Right lobe of liver (tissue), 6 donors: ENCODE data around the gene HACD2. TPM values are rescaled to one million over a fixed set of nuclear protein-coding genes. Genes with fewer than 3 reads are reported as not detected.

Experiments used
- ATAC-seq, 4 donors: fragments of 200-7000 bp; cut with Tn5 transposase; one replicate each; pipeline ENCODE4 v1.9.1; 2020; ENCODE audit warnings: mild to moderate bottlenecking in 4 of 4, moderate library complexity in 4 of 4
- DNase-seq, 3 donors: peaks; one replicate each; pipeline ENCODE4 v3.0.0-alpha.2; 2020
- H3K27ac ChIP-seq, 3 donors: fragments of 200-600 bp; one replicate each; pipeline ENCODE4 v1.8.0; 2022
- H3K27me3 ChIP-seq, 2 donors: fragments of 200-600 bp; one replicate each; pipeline ENCODE4 v1.8.0; 2022
- H3K36me3 ChIP-seq, 4 donors: fragments of 200-600 bp; sonication (generic) in 1 of 4; one replicate each; pipeline versions ENCODE4 v1.5.1 to v1.8.0; 2017 to 2022; ENCODE audit warnings: control low read depth in 1 of 4
- H3K4me1 ChIP-seq, 4 donors: fragments of 200-600 bp; sonication (generic) in 1 of 4; one replicate each; pipeline versions ENCODE4 v1.5.1 to v1.8.0; 2017 to 2022; ENCODE audit warnings: control low read depth in 1 of 4
- H3K4me3 ChIP-seq, 3 donors: fragments of 200-600 bp; one replicate each; pipeline ENCODE4 v1.8.0; 2022
- H3K9me3 ChIP-seq, 4 donors: fragments of 200-600 bp; sonication (generic) in 1 of 4; one replicate each; pipeline versions ENCODE4 v1.5.1 to v1.8.0; 2017 to 2022; ENCODE audit warnings: control low read depth in 1 of 4
- POLR2A ChIP-seq: fragments of 450-650 bp; IDR thresholded peaks from one replicate; pipeline ENCODE4 v1.6.1; 2017; ENCODE audit warnings: antibody characterized with exemption, mild to moderate bottlenecking
- WGBS: methylation state at CpG from one replicate; pipeline ENCODE4 v1.1.6; 2018; ENCODE audit warnings: low coverage, low lambda C conversion rate; ENCODE audit not compliant: insufficient coverage; ENCODE audit errors: missing lambda C conversion rate; 5-methylcytosine and 5-hydroxymethylcytosine counted together
- intact Hi-C, 2 donors: fragments of 100-400 bp; cut with DNase I; formaldehyde crosslinking; loops; one replicate each; pipeline versions ENCODE4 v1.11.2 to v1.14.1; 2022
- total RNA-seq, 6 experiments: library from RNA; depleted of rRNA in 2 of 6; stranded (reverse); fragments of >200 nt in 2 of 6; fragmentation: NEBNext Ultra II Directional in 3 of 6; extraction: Animal tissue kit (Norgen Biotek cat#: 25700) in 3 of 6; gene quantifications; one replicate each; pipeline versions ENCODE4 v1.1.0 to v1.2.4, GENCODE V29; 2016 to 2023
- TF ChIP-seq, protein P1 (sequence below), 4 donors: fragments of 200-600 bp in 3 of 4; fragments of 450-650 bp in 1 of 4; IDR thresholded peaks; one replicate each; pipeline versions ENCODE4 v1.5.1 to v1.8.0; 2016 to 2022; ENCODE audit warnings: antibody characterized with exemption in 4 of 4, mild to moderate bottlenecking in 2 of 4
- donor health status: DM: no; HTN: yes; CAD: no.
- donor health status: DM: no; HTN: no; CAD: no.
- donor health status: DM: no; HTN: no; CAD: no.
- donor health status: DM: no; HTN: yes; CAD: no.
- donor health status: DM: no; HTN: yes; CAD: no.

The HACD2 gene
- total RNA-seq, 6 experiments from 2014 or later = 23.0 to 39.8 (median 27.2) TPM

GRCh38 chr3:123469323-123469995 lies 115.4 kb downstream of the HACD2 start:
- ATAC-seq (no peak), DNase-seq (no peak)
- Histone ChIP-seq H3K9me3 (no peaks in the 10 kb centered on the region), H3K36me3 (no peaks in the 10 kb centered on the region), H3K4me3 (no peak overlapping the region), H3K27me3 (no peaks in the 10 kb centered on the region), H3K27ac (no peak overlapping the region), H3K4me1 (peaks cover 0 to 7% (median 0%) of the 10 kb centered on the region in 4 donors)
- intact Hi-C loops = no loop called here
- TF ChIP-seq POLR2A = no peak
- TF ChIP-seq, protein P1, sequence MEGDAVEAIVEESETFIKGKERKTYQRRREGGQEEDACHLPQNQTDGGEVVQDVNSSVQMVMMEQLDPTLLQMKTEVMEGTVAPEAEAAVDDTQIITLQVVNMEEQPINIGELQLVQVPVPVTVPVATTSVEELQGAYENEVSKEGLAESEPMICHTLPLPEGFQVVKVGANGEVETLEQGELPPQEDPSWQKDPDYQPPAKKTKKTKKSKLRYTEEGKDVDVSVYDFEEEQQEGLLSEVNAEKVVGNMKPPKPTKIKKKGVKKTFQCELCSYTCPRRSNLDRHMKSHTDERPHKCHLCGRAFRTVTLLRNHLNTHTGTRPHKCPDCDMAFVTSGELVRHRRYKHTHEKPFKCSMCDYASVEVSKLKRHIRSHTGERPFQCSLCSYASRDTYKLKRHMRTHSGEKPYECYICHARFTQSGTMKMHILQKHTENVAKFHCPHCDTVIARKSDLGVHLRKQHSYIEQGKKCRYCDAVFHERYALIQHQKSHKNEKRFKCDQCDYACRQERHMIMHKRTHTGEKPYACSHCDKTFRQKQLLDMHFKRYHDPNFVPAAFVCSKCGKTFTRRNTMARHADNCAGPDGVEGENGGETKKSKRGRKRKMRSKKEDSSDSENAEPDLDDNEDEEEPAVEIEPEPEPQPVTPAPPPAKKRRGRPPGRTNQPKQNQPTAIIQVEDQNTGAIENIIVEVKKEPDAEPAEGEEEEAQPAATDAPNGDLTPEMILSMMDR (IDR thresholded peaks at IDR 0.05) = no peak
- WGBS = 84% methylated on average over 9 of the region's 11 CpGs

DNA sequence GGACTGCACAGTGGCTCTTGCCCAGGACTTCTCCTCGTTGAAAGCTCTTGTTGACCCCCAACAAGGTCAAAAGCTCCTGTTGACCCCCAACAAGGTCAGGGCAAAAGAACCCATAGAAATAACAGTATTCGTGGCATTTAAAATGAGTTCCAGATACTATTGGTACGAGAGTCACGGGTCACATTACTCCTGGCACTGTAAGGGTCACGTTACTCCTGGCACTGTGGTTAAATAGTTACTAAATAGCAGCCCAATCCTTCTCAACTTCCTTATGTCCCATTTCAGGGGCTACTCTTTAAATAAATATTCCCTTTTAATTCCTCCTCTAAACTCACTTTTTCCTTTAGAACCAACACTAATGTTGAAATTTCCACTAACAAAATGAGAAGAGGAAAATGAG lies 117.8 kb downstream of the HACD2 start:
- ATAC-seq = peak; percentile 64 to 84 (median 75)

GRCh38 chr3:123464211-123464610 lies 120.6 kb downstream of the HACD2 start:
- no peaks in the 10 kb centered on the region for H3K9me3 ChIP-seq
- no peaks in the 10 kb centered on the region for H3K36me3 ChIP-seq
- no peaks in the 10 kb centered on the region for H3K27me3 ChIP-seq
- TF ChIP-seq POLR2A = no peak
- TF ChIP-seq, protein P1 (IDR thresholded peaks at IDR 0.05) = no peak
- H3K27ac ChIP-seq = no peak overlapping the region
- H3K4me3 ChIP-seq = no peak overlapping the region
- intact Hi-C loops = no loop called here
- DNase-seq (no peak), ATAC-seq (no peak)
- 63% methylated on average over 3 of the region's 7 CpGs for WGBS
- peaks cover 0 to 16% (median 0%) of the 10 kb centered on the region in 4 donors for H3K4me1 ChIP-seq

More for the DNA sequence above, 117.8 kb downstream of the HACD2 start:
- TF ChIP-seq POLR2A = no peak
- TF ChIP-seq, protein P1 (IDR thresholded peaks at IDR 0.05) = no peak
- H3K27ac ChIP-seq = no peak overlapping the region
- peaks cover 0 to 7% (median 0%) of the 10 kb centered on the region in 4 donors for H3K4me1 ChIP-seq
- no peaks in the 10 kb centered on the region for H3K36me3 ChIP-seq
- WGBS = 17% methylated on average over 5 of the region's 5 CpGs
- no peaks in the 10 kb centered on the region for H3K9me3 ChIP-seq
- no peak overlapping the region for H3K4me3 ChIP-seq
- intact Hi-C loops = no loop called here
- no peak for DNase-seq
- no peaks in the 10 kb centered on the region for H3K27me3 ChIP-seq

GRCh38 chr3:123459862-123460261 lies 125.0 kb downstream of the HACD2 start:
- TF ChIP-seq, protein P1 (IDR thresholded peaks at IDR 0.05) = no peak
- no peak for TF ChIP-seq POLR2A
- no peak overlapping the region for H3K4me3 ChIP-seq
- intact Hi-C loops = no loop called here
- H3K27me3 ChIP-seq = no peaks in the 10 kb centered on the region
- H3K4me1 ChIP-seq = peaks cover 0 to 9% (median 0%) of the 10 kb centered on the region in 4 donors
- no peaks in the 10 kb centered on the region for H3K9me3 ChIP-seq
- ATAC-seq = peak; percentile 72 to 95 (median 86)
- WGBS = 3% methylated on average over 5 of the region's 8 CpGs
- H3K27ac ChIP-seq = no peak overlapping the region
- H3K36me3 ChIP-seq = no peaks in the 10 kb centered on the region
- DNase-seq = peak in 2 of 3 donors; percentile 52 to 65
